Activated CD4-positive, alpha-beta T cell treated with anti-CD3 and anti-CD28 coated beads, Interleukin-2, amount 50 U/mL, for 48 hours (primary cell): Measurements from ENCODE around the gene ROBO1.

Source experiments
- DNase-seq, 2 experiments: peaks; one replicate each; pipeline ENCODE4 v3.0.0-alpha.2; 2020

ROBO1 gene

GRCh38 chr3:79041621-79042020, 726.2 kb downstream of the ROBO1 start:
- no peak for DNase-seq

- no peak for DNase-seq
Observed at GRCh38 chr3:79040701-79041100, 727.1 kb downstream of the ROBO1 start.

GRCh38 chr3:79040091-79040490, 727.7 kb downstream of the ROBO1 start:
- DNase-seq, result no peak

GRCh38 chr3:79039192-79039591, 728.6 kb downstream of the ROBO1 start:
- no peak for DNase-seq

GRCh38 chr3:79038636-79039035, 729.2 kb downstream of the ROBO1 start:
- DNase-seq, result no peak

GRCh38 chr3:79038057-79038456, 729.7 kb downstream of the ROBO1 start:
- no peak for DNase-seq

GRCh38 chr3:79032686-79033318, 735.0 kb downstream of the ROBO1 start:
- no peak for DNase-seq

GRCh38 chr3:79030157-79030556, 737.6 kb downstream of the ROBO1 start:
- DNase-seq, result no peak

- no peak for DNase-seq
Observed at GRCh38 chr3:79028916-79029315, 738.9 kb downstream of the ROBO1 start.

- no peak for DNase-seq
Observed at GRCh38 chr3:79027593-79027992, 740.2 kb downstream of the ROBO1 start.

GRCh38 chr3:79019924-79020173, 747.9 kb downstream of the ROBO1 start:
- no peak for DNase-seq

GRCh38 chr3:79019137-79019923, 748.5 kb downstream of the ROBO1 start:
- no peak for DNase-seq

- no peak for DNase-seq
Observed at GRCh38 chr3:79018671-79019136, 749.1 kb downstream of the ROBO1 start.

- DNase-seq, result no peak
Observed at GRCh38 chr3:79018265-79018664, 749.5 kb downstream of the ROBO1 start.

- no peak for DNase-seq
Observed at GRCh38 chr3:79016587-79017376, 751.0 kb downstream of the ROBO1 start.

- DNase-seq, result no peak
Observed at GRCh38 chr3:79015854-79016253, 751.9 kb downstream of the ROBO1 start.

GRCh38 chr3:79012946-79013362, 754.8 kb downstream of the ROBO1 start:
- DNase-seq, result no peak

GRCh38 chr3:79012530-79012913, 755.3 kb downstream of the ROBO1 start:
- no peak for DNase-seq

GRCh38 chr3:79011821-79012529, 755.8 kb downstream of the ROBO1 start:
- no peak for DNase-seq

- no peak for DNase-seq
Observed at GRCh38 chr3:79009861-79010260, 757.9 kb downstream of the ROBO1 start.

- DNase-seq, result no peak
Observed at GRCh38 chr3:79006077-79006476, 761.7 kb downstream of the ROBO1 start.

GRCh38 chr3:79005084-79005483, 762.7 kb downstream of the ROBO1 start:
- no peak for DNase-seq

GRCh38 chr3:79003994-79004393, 763.8 kb downstream of the ROBO1 start:
- DNase-seq, result no peak
